T-helper 22 cell (primary cell): ENCODE data around the gene FRY.
"Not testable (repeated sequence)": the region's sequence is repeated elsewhere in the genome, so short reads cannot be mapped to it uniquely, and the experiment has no call there.

Source experiments
- DNase-seq: peaks from one replicate; pipeline ENCODE4 v3.0.0-alpha.2; 2020; ENCODE audit warnings: low read depth

Gene FRY

GRCh38 chr13:32031025-32031814 lies at the start of gene FRY:
TSS of gene FRY (plus strand) at chr13:32031774. CDS start at chr13:32031796, 22 bp downstream.
- peak; percentile 22 for DNase-seq

DNA sequence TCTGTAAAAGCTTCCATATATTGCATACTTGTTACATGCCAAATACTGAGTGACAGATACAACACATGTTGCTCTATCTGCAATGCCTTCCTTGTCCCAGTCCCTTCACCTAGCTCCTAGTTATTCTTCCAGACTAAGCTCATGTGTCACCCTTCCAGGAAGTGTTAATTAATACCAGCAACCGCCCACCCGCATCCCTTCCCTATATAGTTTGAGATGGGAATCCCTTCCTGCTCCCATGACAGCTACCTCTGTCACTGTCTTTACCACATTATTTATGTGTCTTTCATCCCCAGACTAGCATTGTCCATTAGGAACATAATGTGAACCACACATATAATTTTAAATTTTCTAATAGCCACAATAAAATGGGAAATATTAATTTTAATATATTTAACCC lies 49.5 kb upstream of the FRY start:
- no peak for DNase-seq

GRCh38 chr13:31982540-31982939 lies 49.0 kb upstream of the FRY start:
- DNase-seq = no peak

DNA sequence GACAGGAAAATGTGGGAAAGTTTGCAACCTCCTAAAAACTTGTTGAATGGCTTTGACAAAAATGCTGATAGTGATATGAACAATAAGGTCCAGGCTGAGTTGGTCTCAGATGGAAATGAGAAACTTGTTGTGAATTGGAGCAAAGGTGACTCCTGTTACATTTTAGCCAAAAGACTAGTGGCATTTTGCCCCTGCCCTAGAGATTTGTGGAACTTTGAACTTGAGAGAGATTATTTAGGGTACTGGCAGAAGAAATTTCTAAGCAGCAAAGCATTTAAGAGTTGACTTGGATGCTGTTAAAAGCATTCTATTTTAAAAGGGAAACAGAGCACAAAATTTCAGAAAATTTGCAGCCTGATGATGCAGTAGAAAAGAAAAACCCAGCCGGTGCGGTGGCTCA lies 47.9 kb upstream of the FRY start:
- DNase-seq = not testable (repeated sequence)

DNA sequence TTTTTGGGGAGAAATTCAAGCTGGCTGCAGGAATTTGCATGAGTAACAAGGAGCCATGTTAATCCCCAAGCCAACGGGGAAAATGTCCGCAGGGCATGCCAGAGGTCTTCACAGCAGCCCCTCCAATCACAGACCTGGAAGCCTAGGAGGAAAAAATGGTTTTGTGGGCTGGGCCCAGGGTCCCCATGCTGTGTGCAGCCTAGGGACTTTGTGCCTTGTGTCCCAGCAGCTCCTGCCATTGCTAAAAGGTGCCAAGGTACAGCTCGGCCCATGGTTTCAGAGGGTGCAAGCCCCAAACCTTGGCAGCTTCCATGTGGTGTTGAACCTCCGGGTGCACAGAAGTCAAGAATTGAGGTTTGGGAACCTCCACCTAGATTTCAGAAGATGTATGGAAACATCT lies 47.2 kb upstream of the FRY start:
- not testable (repeated sequence) for DNase-seq

- no peak for DNase-seq
Observed at GRCh38 chr13:31986676-31987470, 44.7 kb upstream of the FRY start.

- DNase-seq = no peak
Observed at GRCh38 chr13:31987535-31988170, 43.9 kb upstream of the FRY start.

- not testable (repeated sequence) for DNase-seq
Observed at GRCh38 chr13:31994367-31994766, 37.2 kb upstream of the FRY start.

GRCh38 chr13:31996601-31997000 lies 35.0 kb upstream of the FRY start:
- DNase-seq = no peak

- DNase-seq = no peak
Observed at GRCh38 chr13:31997641-31998040, 33.9 kb upstream of the FRY start.

- DNase-seq = no peak
Observed at GRCh38 chr13:31998131-31998530, 33.4 kb upstream of the FRY start.

GRCh38 chr13:32000754-32001153 lies 30.8 kb upstream of the FRY start:
- DNase-seq = not testable (repeated sequence)

GRCh38 chr13:32001154-32001768 lies 30.3 kb upstream of the FRY start:
- no peak for DNase-seq

- DNase-seq = no peak
Observed at GRCh38 chr13:32001769-32002168, 29.8 kb upstream of the FRY start.

DNA sequence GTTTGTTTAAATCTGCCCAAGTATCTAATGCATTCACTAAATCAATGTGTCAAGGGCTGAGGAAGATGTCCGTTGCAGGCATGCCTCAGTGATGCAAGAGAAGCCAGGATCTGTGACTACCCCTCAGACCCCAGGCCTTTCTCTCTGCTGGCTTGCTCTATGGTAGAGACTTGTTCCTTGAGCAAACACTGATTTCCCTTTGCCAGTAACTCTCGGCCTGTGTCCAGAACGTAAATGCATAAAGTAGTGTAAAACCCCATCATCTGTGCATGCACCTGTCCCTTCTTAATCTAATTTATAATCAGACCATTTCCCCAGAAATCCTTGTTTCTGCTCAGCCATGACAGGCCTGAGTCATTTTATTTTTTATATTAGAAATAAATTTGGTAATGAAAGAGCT lies 28.7 kb upstream of the FRY start:
- no peak for DNase-seq

- DNase-seq = no peak
Observed at GRCh38 chr13:32007494-32007893, 24.1 kb upstream of the FRY start.

DNA sequence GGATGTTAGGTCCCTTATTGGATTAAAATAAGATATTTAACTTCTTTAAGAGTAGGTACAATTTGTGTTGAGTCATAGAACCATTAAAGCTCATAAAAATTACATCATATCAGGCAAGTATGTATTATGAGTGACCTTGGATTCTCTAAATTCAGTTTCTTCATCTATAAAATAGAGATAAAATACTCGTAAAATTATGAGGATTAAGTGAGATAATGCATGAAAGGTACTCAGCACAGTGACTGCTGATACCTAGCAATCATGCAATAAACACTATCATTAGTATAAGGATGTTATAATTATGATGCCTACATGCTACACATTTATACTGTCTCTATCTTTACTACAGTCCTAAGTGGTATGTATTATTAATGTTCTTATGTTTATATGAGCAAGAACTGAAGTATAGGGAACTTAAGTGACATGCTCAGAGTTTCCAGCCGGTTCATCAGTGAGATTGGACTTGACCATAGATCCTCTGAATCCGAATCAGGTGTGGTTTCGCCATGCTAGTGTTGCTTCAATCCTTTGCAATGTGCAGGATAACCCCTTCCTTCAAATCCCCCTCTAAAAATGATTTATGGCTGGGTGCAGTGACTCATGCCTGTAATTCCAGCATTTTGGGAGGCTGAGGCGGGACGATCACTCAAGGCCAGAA lies 22.9 kb upstream of the FRY start:
- no peak for DNase-seq

- no peak for DNase-seq
Observed at GRCh38 chr13:32009362-32009761, 22.2 kb upstream of the FRY start.

- no peak for DNase-seq
Observed at GRCh38 chr13:32010136-32010535, 21.4 kb upstream of the FRY start.

- no peak for DNase-seq
Observed at GRCh38 chr13:32011971-32012370, 19.6 kb upstream of the FRY start.

DNA sequence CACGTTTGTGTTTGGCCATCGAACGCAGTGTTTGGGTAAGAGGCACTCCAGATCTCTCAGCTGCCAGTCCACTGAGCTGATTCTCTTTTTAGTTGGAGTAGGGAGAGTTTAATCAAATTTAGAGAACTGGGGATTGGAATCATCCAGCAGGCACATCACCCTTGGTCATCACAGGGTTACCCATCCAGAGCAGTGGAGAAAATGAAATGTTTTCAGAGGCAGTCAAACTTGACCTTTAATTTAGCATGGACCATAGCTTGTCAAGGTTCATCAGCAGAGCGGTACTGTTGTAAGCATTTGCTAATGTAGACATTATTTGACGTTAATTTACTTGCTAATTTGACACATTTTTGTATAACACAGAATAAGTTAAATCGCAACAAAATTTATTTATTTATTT lies 18.4 kb upstream of the FRY start:
- no peak for DNase-seq

DNA sequence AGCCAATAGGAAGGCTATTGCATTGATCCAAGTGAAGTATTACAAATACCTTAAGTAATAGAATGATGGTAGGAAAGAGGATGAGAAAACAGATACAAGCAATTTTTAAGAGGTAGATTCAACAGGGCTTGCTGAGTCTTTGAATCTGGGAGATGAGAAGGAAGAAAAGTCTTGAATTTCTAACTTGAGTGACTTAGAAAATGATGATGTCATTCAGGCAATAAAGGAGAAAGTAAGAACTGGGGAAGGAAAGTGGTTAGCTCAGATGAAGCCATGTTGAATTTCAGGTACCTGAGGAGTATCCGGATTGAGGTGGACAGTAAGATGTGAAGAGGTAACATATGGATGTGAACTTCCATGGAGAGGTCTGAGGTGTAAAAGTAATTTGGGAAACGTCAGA lies 15.5 kb upstream of the FRY start:
- DNase-seq = no peak
